H9 (cell line): ENCODE measurements around the gene PLEKHA8. TPM values are rescaled to one million over a fixed set of nuclear protein-coding genes. Genes with fewer than 3 reads are reported as not detected.

Experiments used
- DNase-seq: peaks from one replicate; pipeline ENCODE4 v3.0.0-alpha.2; 2017
- H2AFZ ChIP-seq: one replicate; pipeline ENCODE4 v1.6.1; 2013; ENCODE audit warnings: mild to moderate bottlenecking, low read length, control low read depth, moderate library complexity
- H2AK5ac ChIP-seq: 2 replicates; pipeline ENCODE4 v1.6.1; 2013; ENCODE audit warnings: low read length, control low read depth, mixed read lengths; ENCODE audit not compliant: insufficient read length
- H2BK120ac ChIP-seq: one replicate; pipeline ENCODE4 v1.6.1; 2013; ENCODE audit warnings: low read depth, mild to moderate bottlenecking, low read length, control low read depth, inconsistent platforms; ENCODE audit not compliant: poor library complexity, severe bottlenecking
- H2BK12ac ChIP-seq: 2 replicates; pipeline ENCODE4 v1.6.1; 2013; ENCODE audit warnings: low read length, control low read depth, mixed read lengths, low read depth; ENCODE audit not compliant: insufficient read length
- H2BK15ac ChIP-seq: 2 replicates; pipeline ENCODE4 v1.6.1; 2013; ENCODE audit warnings: low read depth, low read length, control low read depth
- H2BK20ac ChIP-seq: one replicate; pipeline ENCODE4 v1.6.1; 2013; ENCODE audit warnings: low read depth, mild to moderate bottlenecking, low read length, control low read depth, inconsistent platforms; ENCODE audit not compliant: poor library complexity, severe bottlenecking
- H2BK5ac ChIP-seq: 2 replicates; pipeline ENCODE4 v1.6.1; 2013; ENCODE audit warnings: low read length, control low read depth, mixed read lengths; ENCODE audit not compliant: insufficient read length
- H3K14ac ChIP-seq: 2 replicates; pipeline ENCODE4 v1.6.1; 2013; ENCODE audit warnings: low read length, control low read depth; ENCODE audit not compliant: insufficient read depth
- H3K18ac ChIP-seq: 2 replicates; pipeline ENCODE4 v1.6.1; 2013; ENCODE audit warnings: low read depth, mild to moderate bottlenecking, mixed read lengths, low read length, control low read depth; ENCODE audit not compliant: insufficient read length
- H3K23ac ChIP-seq: 2 replicates; pipeline ENCODE4 v1.6.1; 2013; ENCODE audit warnings: low read length, control low read depth, mixed read lengths, low read depth; ENCODE audit not compliant: insufficient read length
- H3K23me2 ChIP-seq: 2 replicates; pipeline ENCODE4 v1.6.1; 2013; ENCODE audit warnings: low read depth, mild to moderate bottlenecking, mixed read lengths, low read length, control low read depth; ENCODE audit not compliant: insufficient read length, poor library complexity, severe bottlenecking
- H3K27ac ChIP-seq: 2 replicates; pipeline ENCODE4 v1.5.1; 2013; ENCODE audit warnings: low read length, control low read depth, mixed read lengths, low read depth; ENCODE audit not compliant: insufficient read length
- H3K27me3 ChIP-seq: 2 replicates; pipeline ENCODE4 v1.6.1; 2013; ENCODE audit warnings: low read length, control low read depth, inconsistent platforms; ENCODE audit not compliant: insufficient read depth
- H3K4ac ChIP-seq: 2 replicates; pipeline ENCODE4 v1.6.1; 2013; ENCODE audit warnings: low read depth, mild to moderate bottlenecking, control low read depth, inconsistent platforms, low read length, moderate library complexity
- H3K4me1 ChIP-seq: 2 replicates; pipeline ENCODE4 v1.6.1; 2013; ENCODE audit warnings: low read length, control low read depth, inconsistent platforms; ENCODE audit not compliant: insufficient read depth
- H3K4me2 ChIP-seq: 2 replicates; pipeline ENCODE4 v1.6.1; 2013; ENCODE audit warnings: low read length, control low read depth, mixed read lengths; ENCODE audit not compliant: insufficient read length, insufficient read depth
- H3K56ac ChIP-seq: 2 replicates; pipeline ENCODE4 v1.6.1; 2013; ENCODE audit warnings: low read depth, mild to moderate bottlenecking, mixed read lengths, low read length, control low read depth; ENCODE audit not compliant: insufficient read length
- H3K79me1 ChIP-seq: 2 replicates; pipeline ENCODE4 v1.6.1; 2013; ENCODE audit warnings: low read depth, mild to moderate bottlenecking, moderate library complexity, low read length, control low read depth, inconsistent platforms; ENCODE audit not compliant: insufficient read depth, poor library complexity, severe bottlenecking
- H3K79me2 ChIP-seq: 2 replicates; pipeline ENCODE4 v1.6.1; 2013; ENCODE audit warnings: low read length, control low read depth, inconsistent platforms; ENCODE audit not compliant: insufficient read depth
- H3K9ac ChIP-seq: 2 replicates; pipeline ENCODE4 v1.6.1; 2013; ENCODE audit warnings: low read length, control low read depth, mixed read lengths; ENCODE audit not compliant: insufficient read length; ENCODE audit errors: extremely low read depth
- H3K9me3 ChIP-seq: one replicate; pipeline ENCODE4 v1.6.1; 2013; ENCODE audit warnings: low read depth, low read length, inconsistent platforms; ENCODE audit not compliant: control insufficient read depth
- H3T11ph ChIP-seq: one replicate; pipeline ENCODE4 v1.6.1; 2013; ENCODE audit warnings: mild to moderate bottlenecking, low read length, control low read depth, inconsistent platforms
- H4K20me1 ChIP-seq: one replicate; pipeline ENCODE4 v1.6.1; 2013; ENCODE audit not compliant: control insufficient read depth, insufficient read length, insufficient read depth
- H4K5ac ChIP-seq: 2 replicates; pipeline ENCODE4 v1.6.1; 2013; ENCODE audit warnings: low read depth, mild to moderate bottlenecking, mixed read lengths, low read length, control low read depth; ENCODE audit not compliant: insufficient read length
- H4K8ac ChIP-seq: replicated peaks from 2 replicates; pipeline ENCODE4 v1.6.1; 2013; ENCODE audit warnings: low read length, control low read depth, mixed read lengths, low read depth; ENCODE audit not compliant: insufficient read length
- H4K91ac ChIP-seq: 2 replicates; pipeline ENCODE4 v1.6.1; 2013; ENCODE audit warnings: low read depth, mild to moderate bottlenecking, moderate library complexity, mixed read lengths, low read length, control low read depth; ENCODE audit not compliant: insufficient read length
- H3K27ac Mint-ChIP-seq, 3 experiments: 2 replicates in 2 of 3; 3 replicates in 1 of 3; pipeline ENCODE4 v1.8.0; 2020 to 2021; ENCODE audit warnings: mixed read lengths in 3 of 3, mild to moderate bottlenecking in 1 of 3, moderate library complexity in 1 of 3
- H3K27me3 Mint-ChIP-seq: 2 replicates; pipeline ENCODE4 v1.8.0; 2021; ENCODE audit warnings: low read depth, mild to moderate bottlenecking, moderate library complexity, mixed read lengths
- H3K36me3 Mint-ChIP-seq, 3 experiments: 2 replicates in 2 of 3; 3 replicates in 1 of 3; pipeline ENCODE4 v1.8.0; 2020 to 2021; ENCODE audit warnings: low read depth in 3 of 3, mixed read lengths in 3 of 3; ENCODE audit not compliant: insufficient read depth in 1 of 3
- H3K4me1 Mint-ChIP-seq, 2 experiments: 2 replicates each; pipeline ENCODE4 v1.8.0; 2020; ENCODE audit warnings: mixed read lengths in 2 of 2
- H3K4me3 Mint-ChIP-seq, 2 experiments: 2 replicates in 1 of 2; 3 replicates in 1 of 2; pipeline ENCODE4 v1.8.0; 2020 to 2021; ENCODE audit warnings: mild to moderate bottlenecking in 2 of 2, mixed read lengths in 2 of 2, moderate library complexity in 1 of 2
- H3K9me3 Mint-ChIP-seq, 2 experiments: 2 replicates in 1 of 2; 3 replicates in 1 of 2; pipeline ENCODE4 v1.8.0; 2020; ENCODE audit warnings: mild to moderate bottlenecking in 2 of 2, mixed read lengths in 2 of 2, moderate library complexity in 1 of 2
- WGBS: extraction: QIAGEN DNeasy Blood & Tissue Kit; methylation state at CpG from one replicate; pipeline ENCODE4 v1.1.7; 2013; ENCODE audit warnings: missing lambda C conversion rate, low lambda C conversion rate, mixed read lengths; ENCODE audit not compliant: insufficient read length; ENCODE audit errors: extremely low coverage; 5-methylcytosine and 5-hydroxymethylcytosine counted together
- total RNA-seq: library from RNA; stranded (reverse); gene quantifications from 2 replicates; pipeline ENCODE4 v1.2.1, GENCODE V29; 2021
- TF ChIP-seq, protein P1 (sequence below): fragments of 200-600 bp; sonication (generic); conservative IDR thresholded peaks from 3 replicates; pipeline ENCODE4 v1.8.0; 2021; ENCODE audit warnings: antibody characterized with exemption, mild to moderate bottlenecking

PLEKHA8 gene
- total RNA-seq, 1 experiment from 2014 or later: 37.0 TPM

DNA sequence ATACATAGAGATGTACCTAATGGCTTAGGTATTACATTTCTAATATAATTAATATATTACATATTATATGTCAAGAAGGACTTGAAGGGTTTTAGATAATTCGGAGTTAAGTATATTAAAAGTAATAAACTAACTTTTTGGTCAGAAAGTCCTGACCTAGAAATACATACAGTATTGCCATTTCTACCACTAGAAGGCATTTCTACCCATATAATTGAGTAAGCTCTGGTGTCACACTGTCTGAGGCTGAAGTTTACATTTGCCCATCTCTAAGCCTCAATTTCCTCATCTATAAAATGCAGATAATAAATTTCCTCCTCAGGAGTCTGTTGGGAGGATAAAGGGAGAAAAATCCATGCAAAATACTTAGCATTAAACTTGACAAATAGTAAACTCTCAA is 8.8 kb upstream of the PLEKHA8 start:
- H4K8ac ChIP-seq: no peak overlapping the region
- H3K9me3 Mint-ChIP-seq: no peaks in the 10 kb centered on the region
- H3K36me3 Mint-ChIP-seq: peaks cover 16 to 26% (median 26%) of the 10 kb centered on the region in 3 experiments
- no peaks in the 10 kb centered on the region for H4K20me1 ChIP-seq
- H3K79me1 ChIP-seq: no peaks in the 10 kb centered on the region
- no peak overlapping the region for H2BK5ac ChIP-seq
- H3K23me2 ChIP-seq: no peaks in the 10 kb centered on the region
- no peaks in the 10 kb centered on the region for H3K27me3 ChIP-seq
- H2BK12ac ChIP-seq: no peak overlapping the region
- H2AFZ ChIP-seq: no peak overlapping the region
- H3K4me3 Mint-ChIP-seq: no peak overlapping the region
- H3K4me2 ChIP-seq: no peak overlapping the region
- no peaks in the 10 kb centered on the region for H3K27me3 Mint-ChIP-seq
- no peaks in the 10 kb centered on the region; the same call in 1 of the 2 replicates for H3K79me2 ChIP-seq
- no peak overlapping the region for H3K4ac ChIP-seq
- H3K14ac ChIP-seq: no peak overlapping the region
- H2BK20ac ChIP-seq: no peak overlapping the region
- no peaks in the 10 kb centered on the region for H3K9me3 ChIP-seq
- H3K27ac Mint-ChIP-seq: no peak overlapping the region
- H2AK5ac ChIP-seq: no peak overlapping the region
- no peak overlapping the region for H3K9ac ChIP-seq
- H3K27ac ChIP-seq: no peak overlapping the region
- no peak overlapping the region for H2BK120ac ChIP-seq
- no peak overlapping the region for H4K5ac ChIP-seq
- H4K91ac ChIP-seq: no peak overlapping the region
- no peak overlapping the region for H3K18ac ChIP-seq
- no peak overlapping the region for H3K56ac ChIP-seq
- no CpG with 5 or more reads among the region's 1 CpG for WGBS
- no peak overlapping the region for H3T11ph ChIP-seq
- H3K4me1 ChIP-seq: no peaks in the 10 kb centered on the region
- no peak overlapping the region for H3K23ac ChIP-seq
- no peak for DNase-seq
- TF ChIP-seq, protein P1, sequence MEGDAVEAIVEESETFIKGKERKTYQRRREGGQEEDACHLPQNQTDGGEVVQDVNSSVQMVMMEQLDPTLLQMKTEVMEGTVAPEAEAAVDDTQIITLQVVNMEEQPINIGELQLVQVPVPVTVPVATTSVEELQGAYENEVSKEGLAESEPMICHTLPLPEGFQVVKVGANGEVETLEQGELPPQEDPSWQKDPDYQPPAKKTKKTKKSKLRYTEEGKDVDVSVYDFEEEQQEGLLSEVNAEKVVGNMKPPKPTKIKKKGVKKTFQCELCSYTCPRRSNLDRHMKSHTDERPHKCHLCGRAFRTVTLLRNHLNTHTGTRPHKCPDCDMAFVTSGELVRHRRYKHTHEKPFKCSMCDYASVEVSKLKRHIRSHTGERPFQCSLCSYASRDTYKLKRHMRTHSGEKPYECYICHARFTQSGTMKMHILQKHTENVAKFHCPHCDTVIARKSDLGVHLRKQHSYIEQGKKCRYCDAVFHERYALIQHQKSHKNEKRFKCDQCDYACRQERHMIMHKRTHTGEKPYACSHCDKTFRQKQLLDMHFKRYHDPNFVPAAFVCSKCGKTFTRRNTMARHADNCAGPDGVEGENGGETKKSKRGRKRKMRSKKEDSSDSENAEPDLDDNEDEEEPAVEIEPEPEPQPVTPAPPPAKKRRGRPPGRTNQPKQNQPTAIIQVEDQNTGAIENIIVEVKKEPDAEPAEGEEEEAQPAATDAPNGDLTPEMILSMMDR: no peak
- no peak overlapping the region for H2BK15ac ChIP-seq
- peaks cover 2 to 5% of the 10 kb centered on the region in 2 experiments; a peak in 1 of 4 replicates for H3K4me1 Mint-ChIP-seq
